Ovary (tissue), 9 donors: Measurements from ENCODE around the gene PAK6. TPM values are rescaled to one million over a fixed set of nuclear protein-coding genes. Genes with fewer than 3 reads are reported as not detected.

Source experiments
- DNase-seq, 5 donors: peaks; one replicate each; pipeline ENCODE4 v3.0.0-alpha.2; 2019 to 2020
- H3K27ac ChIP-seq, 2 donors: fragments of 200-600 bp; one replicate each; pipeline versions ENCODE4 v1.5.1 to v1.8.0; 2019 to 2022
- H3K27me3 ChIP-seq: fragments of 200-600 bp; one replicate; pipeline ENCODE4 v1.8.0; 2022
- H3K36me3 ChIP-seq: fragments of 200-600 bp; sonication (generic); one replicate; pipeline ENCODE4 v1.5.1; 2019
- H3K4me1 ChIP-seq: one replicate; pipeline ENCODE4 v1.8.1; 2013; ENCODE audit warnings: mild to moderate bottlenecking, moderate library complexity; ENCODE audit not compliant: insufficient read depth
- H3K4me3 ChIP-seq: fragments of 200-600 bp; sonication (generic); one replicate; pipeline ENCODE4 v1.5.1; 2017
- H3K9me3 ChIP-seq, 2 donors: fragments of 200-600 bp in 1 of 2; sonication (generic) in 1 of 2; one replicate each; pipeline versions ENCODE4 v1.5.1 to v1.8.1; 2013 to 2019; ENCODE audit warnings: mild to moderate bottlenecking in 1 of 2, moderate library complexity in 1 of 2
- EP300 ChIP-seq: sonication (generic); formaldehyde crosslinking; IDR thresholded peaks from one replicate; pipeline ENCODE4 v1.6.1; 2017; ENCODE audit warnings: antibody characterized with exemption
- POLR2A ChIP-seq: fragments of 450-650 bp; IDR thresholded peaks from one replicate; pipeline ENCODE4 v1.6.1; 2017; ENCODE audit warnings: antibody characterized with exemption, mild to moderate bottlenecking, moderate library complexity
- WGBS, 3 donors: extraction: QIAGEN DNeasy Blood & Tissue Kit in 1 of 3; methylation state at CpG; one replicate each; pipeline versions ENCODE4 v1.1.5 to v1.1.7; 2013 to 2017; 5-methylcytosine and 5-hydroxymethylcytosine counted together
- intact Hi-C, 4 donors: fragments of 100-400 bp; cut with DNase I; formaldehyde crosslinking; loops; one replicate each; pipeline versions ENCODE4 v1.11.0 to v1.15.1; 2022 to 2023
- polyA plus RNA-seq, 2 donors: library from polyadenylated mRNA; stranded (reverse); fragments of 200-250 nt in 1 of 2; fragments of 350-450 nt in 1 of 2; fragmentation: Illumina TruSeq in 1 of 2; extraction: RNeasy Lipid Tissue Mini Kit (QIAGEN cat#74804) in 1 of 2; gene quantifications; one replicate each; pipeline ENCODE4 v1.2.3, GENCODE V29; 2013 to 2014
- total RNA-seq, 7 donors: library from RNA; depleted of rRNA in 2 of 7; stranded (reverse); fragments of >200 nt in 2 of 7; fragmentation: NEBNext Ultra II Directional in 3 of 7; extraction: Animal tissue kit (Norgen Biotek cat#: 25700) in 3 of 7; gene quantifications; one replicate each; pipeline versions ENCODE4 v1.1.0 to v1.2.4, GENCODE V29; 2016 to 2023
- TF ChIP-seq, protein P1 (sequence below), 3 donors: fragments of 450-650 bp in 2 of 3; fragments of 200-600 bp in 1 of 3; IDR thresholded peaks; one replicate each; pipeline versions ENCODE4 v1.5.1 to v1.8.0; 2016 to 2022; ENCODE audit warnings: antibody characterized with exemption in 3 of 3, mild to moderate bottlenecking in 1 of 3
- donor health status: DM: no; HTN: no; CAD: no; lungs with moderate emphysema.
- donor health status: DM: no; HTN: no; CAD: no.
- donor health status: Bipolar disorder and iron deficiency.
- donor health status: DM: yes; HTN: yes; CAD: no.
- donor health status: DM: no; HTN: no; CAD: no.
- donor health status: DM: yes; HTN: yes; CAD: no.

The PAK6 gene
- total and polyA plus RNA-seq, 9 donors: 0.36 to 6.7 (median 1.5) TPM

DNA sequence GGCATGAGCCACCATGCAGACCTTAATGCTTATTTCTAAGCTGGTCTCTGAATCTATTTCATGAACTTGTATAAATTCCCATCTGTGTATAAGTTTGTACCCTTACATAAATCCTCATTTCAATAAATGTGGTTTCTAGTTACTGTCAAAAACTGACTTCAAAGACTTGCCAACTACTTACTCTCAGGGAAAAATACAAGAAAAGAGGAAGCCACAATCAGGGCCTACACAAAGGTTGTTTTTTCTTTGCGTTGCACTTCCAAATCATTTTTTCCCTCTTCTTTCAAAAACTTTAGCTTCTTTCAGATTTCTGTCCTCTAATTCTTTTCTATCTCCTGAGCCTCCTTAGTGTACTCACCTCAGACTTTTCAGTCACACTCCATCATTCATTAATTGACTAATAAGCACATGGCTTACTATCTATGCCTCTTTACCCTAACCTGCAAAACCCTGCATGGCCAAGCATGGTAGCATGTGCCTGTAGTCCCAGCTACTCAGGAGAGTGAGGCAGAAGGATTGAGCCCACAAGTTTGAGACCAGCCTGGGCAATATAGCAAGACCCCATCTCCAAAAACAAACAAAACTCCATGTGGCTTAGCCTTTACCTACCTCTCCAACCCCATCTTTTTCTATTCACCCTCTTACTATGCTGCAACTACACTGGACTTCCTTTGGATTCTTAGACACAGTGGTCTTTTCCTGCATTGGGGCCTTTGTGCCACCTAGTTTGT is 40.3 kb upstream of the PAK6 start:
- DNase-seq: no peak
- no peak overlapping the region for H3K4me3 ChIP-seq
- no peak overlapping the region for H3K27ac ChIP-seq
- intact Hi-C loops: no loop called here
- no peaks in the 10 kb centered on the region for H3K36me3 ChIP-seq
- TF ChIP-seq, protein P1, sequence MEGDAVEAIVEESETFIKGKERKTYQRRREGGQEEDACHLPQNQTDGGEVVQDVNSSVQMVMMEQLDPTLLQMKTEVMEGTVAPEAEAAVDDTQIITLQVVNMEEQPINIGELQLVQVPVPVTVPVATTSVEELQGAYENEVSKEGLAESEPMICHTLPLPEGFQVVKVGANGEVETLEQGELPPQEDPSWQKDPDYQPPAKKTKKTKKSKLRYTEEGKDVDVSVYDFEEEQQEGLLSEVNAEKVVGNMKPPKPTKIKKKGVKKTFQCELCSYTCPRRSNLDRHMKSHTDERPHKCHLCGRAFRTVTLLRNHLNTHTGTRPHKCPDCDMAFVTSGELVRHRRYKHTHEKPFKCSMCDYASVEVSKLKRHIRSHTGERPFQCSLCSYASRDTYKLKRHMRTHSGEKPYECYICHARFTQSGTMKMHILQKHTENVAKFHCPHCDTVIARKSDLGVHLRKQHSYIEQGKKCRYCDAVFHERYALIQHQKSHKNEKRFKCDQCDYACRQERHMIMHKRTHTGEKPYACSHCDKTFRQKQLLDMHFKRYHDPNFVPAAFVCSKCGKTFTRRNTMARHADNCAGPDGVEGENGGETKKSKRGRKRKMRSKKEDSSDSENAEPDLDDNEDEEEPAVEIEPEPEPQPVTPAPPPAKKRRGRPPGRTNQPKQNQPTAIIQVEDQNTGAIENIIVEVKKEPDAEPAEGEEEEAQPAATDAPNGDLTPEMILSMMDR (IDR thresholded peaks at IDR 0.05): no peak
- TF ChIP-seq POLR2A (no peak), EP300 (no peak)
- H3K4me1 ChIP-seq: no peaks in the 10 kb centered on the region
- 93 to 100% (median 98%) methylated on average over 1 of the region's 1 CpG for WGBS, 3 donors
- no peaks in the 10 kb centered on the region for H3K9me3 ChIP-seq
- H3K27me3 ChIP-seq: no peaks in the 10 kb centered on the region

DNA sequence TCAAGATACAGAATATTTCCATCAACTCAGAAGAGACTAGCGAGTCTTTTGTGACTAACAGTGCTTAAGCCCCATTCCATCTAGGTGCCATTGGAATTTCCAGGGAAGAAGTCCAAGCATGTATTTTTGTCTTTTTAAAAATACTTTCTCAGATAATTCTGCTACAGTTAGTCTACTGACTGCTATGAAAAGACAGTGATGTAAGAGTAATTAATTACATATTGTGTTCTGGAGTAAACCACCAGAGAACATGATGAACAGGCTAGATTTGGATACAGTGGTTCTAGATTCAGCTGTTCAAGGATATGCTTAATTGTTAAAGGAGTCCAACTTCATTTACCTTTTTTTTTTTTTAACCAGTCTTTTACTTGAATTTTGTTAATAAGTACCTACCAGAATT is 34.8 kb upstream of the PAK6 start:
- TF ChIP-seq, protein P1 (IDR thresholded peaks at IDR 0.05): no peak
- TF ChIP-seq EP300: no peak
- TF ChIP-seq POLR2A: no peak
- intact Hi-C loops: no loop called here
- Histone ChIP-seq H3K4me1 (no peaks in the 10 kb centered on the region), H3K36me3 (no peaks in the 10 kb centered on the region), H3K4me3 (no peak overlapping the region), H3K27me3 (no peaks in the 10 kb centered on the region), H3K27ac (no peak overlapping the region), H3K9me3 (no peaks in the 10 kb centered on the region)
- DNase-seq: no peak
- WGBS, 3 donors: 92 to 96% (median 94%) methylated on average over 1 of the region's 1 CpG

DNA sequence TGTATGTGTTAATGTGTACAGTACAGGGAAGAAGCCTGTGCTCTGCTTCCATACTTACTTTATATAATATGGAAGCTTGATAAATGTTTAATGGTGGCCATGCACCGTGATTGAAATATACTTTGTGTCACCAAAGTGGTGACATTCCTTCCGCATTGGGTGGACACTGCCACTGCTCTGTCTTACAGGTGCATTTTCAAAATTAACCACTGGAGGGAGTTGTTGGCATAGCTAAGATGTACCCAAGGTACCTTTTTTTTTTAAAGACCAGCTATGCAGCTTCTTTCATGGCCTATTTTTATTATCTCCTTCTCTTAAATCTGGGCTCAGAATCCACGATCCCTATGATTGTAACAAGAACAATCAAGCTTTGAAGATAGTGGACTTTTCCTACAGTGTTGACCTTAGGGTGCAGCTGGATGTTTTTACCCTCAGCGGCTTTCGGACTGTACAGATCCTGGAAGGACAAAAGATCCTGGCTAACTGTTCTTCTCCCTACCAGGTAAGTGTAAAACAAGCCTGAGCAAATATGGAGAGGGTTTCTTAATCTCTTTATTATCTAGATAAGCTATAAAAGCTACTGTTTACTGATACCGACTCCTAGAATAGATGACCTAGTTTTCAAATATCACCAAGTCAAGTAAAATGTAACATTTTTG is 21.6 kb upstream of the PAK6 start:
- no peaks in the 10 kb centered on the region for H3K4me1 ChIP-seq
- peak in 1 of 5 donors; percentile 35 for DNase-seq
- H3K4me3 ChIP-seq: no peak overlapping the region
- 55 to 63% (median 58%) methylated on average over 6 of the region's 6 CpGs for WGBS, 3 donors
- H3K27ac ChIP-seq: no peak overlapping the region
- no peaks in the 10 kb centered on the region for H3K36me3 ChIP-seq
- no peaks in the 10 kb centered on the region for H3K9me3 ChIP-seq
- no peaks in the 10 kb centered on the region for H3K27me3 ChIP-seq
- TF ChIP-seq, protein P1 (IDR thresholded peaks at IDR 0.05): peak; percentile 60 to 80 (median 67)
- no peak for TF ChIP-seq EP300
- intact Hi-C loops: loop anchor here in 3 of 4 donors (2.0 to 10.0 kb wide), 5 partner anchors 55 to 208 kb away; no protein-coding TSS in a partner anchor

DNA sequence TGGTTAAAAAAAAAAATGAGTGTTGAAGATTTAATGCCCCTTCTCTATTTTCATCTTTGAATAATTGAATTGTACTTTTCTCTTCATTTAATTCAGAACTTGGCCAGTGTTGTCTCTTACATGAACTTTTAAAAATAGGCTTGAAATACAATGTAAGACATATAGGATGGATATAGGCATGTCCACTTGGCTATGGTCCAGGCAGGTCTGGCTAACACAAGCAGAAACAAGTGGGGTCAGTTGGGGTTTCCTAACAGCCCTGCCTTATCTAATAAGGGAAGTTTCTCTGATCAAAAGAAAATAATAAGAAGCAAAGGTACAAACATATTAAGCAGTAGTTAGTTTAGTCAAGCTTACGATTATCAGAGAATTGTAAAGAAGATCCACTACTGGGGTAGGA is 19.1 kb upstream of the PAK6 start:
- intact Hi-C loops: loop anchor here in 2 of 4 donors (2.0 to 10.0 kb wide), 5 partner anchors 52 to 205 kb away; no protein-coding TSS in a partner anchor
- Histone ChIP-seq H3K4me3 (no peak overlapping the region), H3K36me3 (no peaks in the 10 kb centered on the region), H3K27ac (no peak overlapping the region), H3K4me1 (no peaks in the 10 kb centered on the region), H3K9me3 (no peaks in the 10 kb centered on the region), H3K27me3 (no peaks in the 10 kb centered on the region)
- no peak for DNase-seq
- 94 to 96% (median 95%) methylated on average over 1 of the region's 1 CpG for WGBS, 3 donors
- TF ChIP-seq POLR2A: no peak
- TF ChIP-seq EP300: no peak
- TF ChIP-seq, protein P1 (IDR thresholded peaks at IDR 0.05): no peak
